HL-60/S4 treated with phorbol 12-myristate 13-acetate at 8.2 ng/mL for 4 days and 3 days (cell line): ENCODE data around the gene DNAH3.
"Not testable (repeated sequence)": the region's sequence is repeated elsewhere in the genome, so short reads cannot be mapped to it uniquely, and the experiment has no call there.

Experiments
- in situ Hi-C: fragments of 300-500 bp; cut with MboI; formaldehyde crosslinking; loops from 2 replicates; pipeline ENCODE4 v1.15.0; 2022; ENCODE audit warnings: low sequenced_read_pairs

Gene DNAH3

GRCh38 chr16:20949660-20950059, 201.0 kb downstream of the DNAH3 start:
- in situ Hi-C loops, result no loop called here

GRCh38 chr16:20948444-20948843, 202.2 kb downstream of the DNAH3 start:
- in situ Hi-C loops, result no loop called here

- in situ Hi-C loops, result no loop called here
These were observed 204.5 kb downstream of the DNAH3 start for GRCh38 chr16:20946015-20946629.

- in situ Hi-C loops, result not testable (repeated sequence)
These were observed 205.1 kb downstream of the DNAH3 start for GRCh38 chr16:20945575-20945875.

- in situ Hi-C loops, result no loop called here
These were observed 205.6 kb downstream of the DNAH3 start for GRCh38 chr16:20944861-20945574.

- in situ Hi-C loops, result no loop called here
These were observed 208.4 kb downstream of the DNAH3 start for GRCh38 chr16:20942256-20942655.

GRCh38 chr16:20941636-20941926, 209.1 kb downstream of the DNAH3 start:
- in situ Hi-C loops, result no loop called here

- in situ Hi-C loops, result no loop called here
These were observed 209.6 kb downstream of the DNAH3 start for GRCh38 chr16:20940871-20941635.

- in situ Hi-C loops, result no loop called here
These were observed 211.0 kb downstream of the DNAH3 start for GRCh38 chr16:20939611-20940010.

GRCh38 chr16:20938426-20938825, 212.2 kb downstream of the DNAH3 start:
- in situ Hi-C loops, result no loop called here

GRCh38 chr16:20937736-20938135, 212.9 kb downstream of the DNAH3 start:
- in situ Hi-C loops, result no loop called here

GRCh38 chr16:20933589-20933988, 217.1 kb downstream of the DNAH3 start:
- in situ Hi-C loops, result no loop called here

- in situ Hi-C loops, result no loop called here
These were observed 219.5 kb downstream of the DNAH3 start for GRCh38 chr16:20931066-20931600.

- in situ Hi-C loops, result no loop called here
These were observed 220.3 kb downstream of the DNAH3 start for GRCh38 chr16:20930365-20930690.

GRCh38 chr16:20929676-20930364, 220.8 kb downstream of the DNAH3 start:
- in situ Hi-C loops, result not testable (repeated sequence)

GRCh38 chr16:20928774-20929411, 221.8 kb downstream of the DNAH3 start:
- in situ Hi-C loops, result no loop called here

GRCh38 chr16:20925751-20926150, 224.9 kb downstream of the DNAH3 start:
- in situ Hi-C loops, result no loop called here

GRCh38 chr16:20923876-20924275, 226.8 kb downstream of the DNAH3 start:
- in situ Hi-C loops, result no loop called here

- in situ Hi-C loops, result no loop called here
These were observed 229.8 kb downstream of the DNAH3 start for GRCh38 chr16:20920799-20921198.

GRCh38 chr16:20920091-20920490, 230.6 kb downstream of the DNAH3 start:
- in situ Hi-C loops, result no loop called here
